Breast epithelium (tissue), 4 donors: ENCODE results near the gene TEKTIP1. TPM values are rescaled to one million over a fixed set of nuclear protein-coding genes. Genes with fewer than 3 reads are reported as not detected.
"Not testable (repeated sequence)": the region's sequence is repeated elsewhere in the genome, so short reads cannot be mapped to it uniquely, and the experiment has no call there.

Source experiments
- DNase-seq, 2 donors: peaks; one replicate each; pipeline ENCODE4 v3.0.0-alpha.2; 2019; ENCODE audit warnings: low spot score in 2 of 2
- H3K27ac ChIP-seq, 2 donors: fragments of 200-600 bp; sonication (generic) in 1 of 2; one replicate each; pipeline ENCODE4 v1.5.1; 2016 to 2019; ENCODE audit warnings: mild to moderate bottlenecking in 1 of 2
- H3K27me3 ChIP-seq, 2 donors: fragments of 200-600 bp; sonication (generic) in 1 of 2; one replicate each; pipeline versions ENCODE4 v1.5.1 to v1.6.0; 2017 to 2019; ENCODE audit warnings: control low read depth in 1 of 2, mild to moderate bottlenecking in 1 of 2
- H3K36me3 ChIP-seq: fragments of 200-600 bp; one replicate; pipeline ENCODE4 v1.5.1; 2019
- H3K4me1 ChIP-seq, 2 donors: fragments of 200-600 bp; sonication (generic); one replicate each; pipeline ENCODE4 v1.5.1; 2016 to 2019; ENCODE audit warnings: control low read depth in 1 of 2
- H3K4me3 ChIP-seq, 3 donors: fragments of 200-600 bp; sonication (generic); 1 replicate in 2 of 3; 2 replicates in 1 of 3; pipeline ENCODE4 v1.5.1; 2016 to 2019; ENCODE audit warnings: mild to moderate bottlenecking in 3 of 3, moderate library complexity in 2 of 3
- H3K9me3 ChIP-seq, 2 donors: fragments of 200-600 bp; sonication (generic) in 1 of 2; one replicate each; pipeline ENCODE4 v1.5.1; 2016 to 2019; ENCODE audit warnings: control low read depth in 1 of 2
- POLR2A ChIP-seq: fragments of 450-650 bp; IDR thresholded peaks from one replicate; pipeline ENCODE4 v1.6.1; 2016; ENCODE audit warnings: antibody characterized with exemption, mild to moderate bottlenecking, moderate library complexity
- POLR2AphosphoS5 ChIP-seq, 3 donors: sonication (generic); formaldehyde crosslinking; IDR thresholded peaks; one replicate each; pipeline ENCODE4 v1.6.1; 2017; ENCODE audit warnings: antibody characterized with exemption in 3 of 3
- intact Hi-C: fragments of 100-400 bp; cut with DNase I; formaldehyde crosslinking; loops from one replicate; pipeline ENCODE4 v1.15.1; 2023; ENCODE audit warnings: low total_unique reads
- total RNA-seq, 3 donors: library from RNA; depleted of rRNA; stranded (reverse); fragments of >200 nt; gene quantifications; one replicate each; pipeline ENCODE4 v1.1.0, GENCODE V29; 2016
- TF ChIP-seq, protein P1 (sequence below), 3 donors: fragments of 450-650 bp; IDR thresholded peaks; one replicate each; pipeline ENCODE4 v1.5.1; 2016 to 2017; ENCODE audit warnings: antibody characterized with exemption in 3 of 3, mild to moderate bottlenecking in 3 of 3, moderate library complexity in 3 of 3

TEKTIP1 gene
- total RNA-seq, 3 donors from 2014 or later: 2.0 TPM; not detected in 2

DNA sequence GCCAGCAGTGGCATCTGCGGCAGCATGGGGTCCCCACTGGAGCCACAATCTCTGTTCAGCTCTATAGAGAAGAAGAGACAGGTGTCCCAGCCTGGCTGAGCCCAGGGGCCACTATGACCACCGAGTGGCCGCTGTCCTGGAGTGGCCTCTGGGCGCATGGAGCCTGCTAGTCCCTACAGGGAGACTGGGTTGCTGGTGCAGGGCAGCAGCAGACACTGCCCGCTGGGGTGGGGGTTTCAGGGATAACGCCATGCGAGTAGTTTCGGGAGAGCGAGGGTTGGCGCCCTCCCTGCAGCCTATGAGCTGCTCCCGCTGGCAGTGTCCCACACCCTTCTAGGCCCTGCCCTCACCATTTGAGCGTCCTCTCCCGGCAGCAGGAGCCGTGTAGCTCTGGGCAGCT is 10.9 kb upstream of the TEKTIP1 start:
- Histone ChIP-seq H3K9me3 (no peaks in the 10 kb centered on the region), H3K27ac (no peak overlapping the region), H3K36me3 (peaks cover 15% of the 10 kb centered on the region), H3K4me1 (no peaks in the 10 kb centered on the region), H3K4me3 (no peak overlapping the region), H3K27me3 (no peaks in the 10 kb centered on the region)
- TF ChIP-seq POLR2AphosphoS5 (IDR thresholded peaks at IDR 0.05): no peak
- intact Hi-C loops: no loop called here
- DNase-seq: no peak

DNA sequence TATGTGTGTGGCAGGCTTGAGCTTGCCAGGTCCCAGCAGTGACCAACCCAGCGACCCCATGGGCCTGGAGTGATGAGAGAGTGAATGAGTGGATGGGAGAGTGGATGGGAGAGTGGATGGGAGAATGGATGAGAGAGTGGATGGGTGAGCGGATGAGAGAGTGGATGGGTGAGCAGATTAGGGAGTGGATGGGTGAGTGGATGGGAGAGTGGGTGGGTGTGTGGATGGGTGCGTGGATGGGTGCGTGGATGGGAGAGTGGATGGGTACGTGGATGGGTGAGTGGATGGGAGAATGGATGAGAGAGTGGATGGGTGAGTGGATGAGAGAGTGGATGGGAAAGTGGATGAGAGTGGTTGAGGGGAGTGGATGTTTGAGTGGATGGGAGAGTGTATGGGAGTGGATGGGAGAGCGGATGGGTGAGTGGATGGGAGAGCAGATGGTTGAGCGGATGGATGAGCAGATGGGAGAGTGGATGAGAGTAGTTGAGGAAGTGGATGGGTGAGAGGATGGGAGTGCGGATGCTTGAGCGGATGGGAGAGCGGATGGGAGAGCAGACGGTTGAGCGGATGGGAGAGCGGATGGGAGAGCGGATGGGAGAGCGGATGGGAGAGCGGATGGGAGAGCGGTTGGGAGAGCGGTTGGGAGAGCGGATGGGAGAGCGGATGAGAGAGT is 10.3 kb upstream of the TEKTIP1 start:
- Histone ChIP-seq H3K36me3 (peaks cover 20% of the 10 kb centered on the region), H3K4me3 (no peak overlapping the region)
- intact Hi-C loops: no loop called here

DNA sequence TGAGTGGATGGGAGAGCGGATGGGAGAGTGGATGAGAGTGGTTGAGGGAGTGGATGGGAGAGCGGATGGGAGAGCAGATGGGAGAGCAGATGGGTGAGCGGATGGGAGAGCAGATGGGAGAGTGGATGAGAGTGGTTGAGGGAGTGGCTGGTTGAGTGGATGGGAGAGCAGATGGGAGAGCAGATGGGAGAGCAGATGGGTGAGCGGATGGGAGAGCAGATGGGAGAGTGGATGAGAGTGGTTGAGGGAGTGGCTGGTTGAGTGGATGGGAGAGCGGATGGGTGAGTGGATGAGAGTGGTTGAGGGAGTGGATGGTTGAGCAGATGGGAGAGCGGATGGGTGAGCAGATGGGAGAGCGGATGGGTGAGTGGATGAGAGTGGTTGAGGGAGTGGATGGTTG is 9.7 kb upstream of the TEKTIP1 start:
- H3K4me3 ChIP-seq, intact Hi-C loops, H3K9me3 ChIP-seq, DNase-seq, H3K27me3 ChIP-seq, H3K27ac ChIP-seq, H3K4me1 ChIP-seq: not testable (repeated sequence)
- H3K36me3 ChIP-seq: peaks cover 21% of the 10 kb centered on the region

More for the DNA sequence above, 10.3 kb upstream of the TEKTIP1 start:
- no peak overlapping the region for H3K27ac ChIP-seq
- TF ChIP-seq POLR2AphosphoS5 (IDR thresholded peaks at IDR 0.05): no peak
- no peak for TF ChIP-seq POLR2A
- TF ChIP-seq, protein P1, sequence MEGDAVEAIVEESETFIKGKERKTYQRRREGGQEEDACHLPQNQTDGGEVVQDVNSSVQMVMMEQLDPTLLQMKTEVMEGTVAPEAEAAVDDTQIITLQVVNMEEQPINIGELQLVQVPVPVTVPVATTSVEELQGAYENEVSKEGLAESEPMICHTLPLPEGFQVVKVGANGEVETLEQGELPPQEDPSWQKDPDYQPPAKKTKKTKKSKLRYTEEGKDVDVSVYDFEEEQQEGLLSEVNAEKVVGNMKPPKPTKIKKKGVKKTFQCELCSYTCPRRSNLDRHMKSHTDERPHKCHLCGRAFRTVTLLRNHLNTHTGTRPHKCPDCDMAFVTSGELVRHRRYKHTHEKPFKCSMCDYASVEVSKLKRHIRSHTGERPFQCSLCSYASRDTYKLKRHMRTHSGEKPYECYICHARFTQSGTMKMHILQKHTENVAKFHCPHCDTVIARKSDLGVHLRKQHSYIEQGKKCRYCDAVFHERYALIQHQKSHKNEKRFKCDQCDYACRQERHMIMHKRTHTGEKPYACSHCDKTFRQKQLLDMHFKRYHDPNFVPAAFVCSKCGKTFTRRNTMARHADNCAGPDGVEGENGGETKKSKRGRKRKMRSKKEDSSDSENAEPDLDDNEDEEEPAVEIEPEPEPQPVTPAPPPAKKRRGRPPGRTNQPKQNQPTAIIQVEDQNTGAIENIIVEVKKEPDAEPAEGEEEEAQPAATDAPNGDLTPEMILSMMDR (IDR thresholded peaks at IDR 0.05): no peak
- no peak for DNase-seq
- no peaks in the 10 kb centered on the region for H3K4me1 ChIP-seq
- H3K27me3 ChIP-seq: no peaks in the 10 kb centered on the region
- no peaks in the 10 kb centered on the region for H3K9me3 ChIP-seq

DNA sequence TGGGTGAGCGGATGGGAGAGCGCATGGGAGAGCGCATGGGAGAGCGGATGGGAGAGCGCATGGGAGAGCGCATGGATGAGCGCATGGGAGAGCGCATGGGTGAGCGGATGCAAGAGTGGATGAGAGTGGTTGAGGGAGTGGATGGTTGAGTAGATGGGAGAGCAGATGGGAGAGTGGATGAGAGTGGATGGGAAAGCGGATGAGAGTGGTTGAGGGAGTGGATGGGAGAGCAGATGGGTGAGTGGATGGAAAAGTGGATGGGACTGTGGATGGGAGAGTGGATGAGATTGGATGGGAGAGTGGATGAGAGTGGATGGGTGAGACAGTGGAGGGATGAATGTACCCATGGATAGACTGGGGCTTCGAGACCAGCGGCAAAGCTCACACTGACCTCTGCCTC is 8.6 kb upstream of the TEKTIP1 start:
- intact Hi-C loops: no loop called here
- Histone ChIP-seq H3K4me3 (no peak overlapping the region), H3K27me3 (no peaks in the 10 kb centered on the region), H3K36me3 (peaks cover 24% of the 10 kb centered on the region), H3K27ac (no peak overlapping the region), H3K4me1 (no peaks in the 10 kb centered on the region), H3K9me3 (no peaks in the 10 kb centered on the region)
- no peak for DNase-seq
- TF ChIP-seq POLR2A: no peak
- TF ChIP-seq POLR2AphosphoS5 (IDR thresholded peaks at IDR 0.05): no peak
- TF ChIP-seq, protein P1 (IDR thresholded peaks at IDR 0.05): no peak

DNA sequence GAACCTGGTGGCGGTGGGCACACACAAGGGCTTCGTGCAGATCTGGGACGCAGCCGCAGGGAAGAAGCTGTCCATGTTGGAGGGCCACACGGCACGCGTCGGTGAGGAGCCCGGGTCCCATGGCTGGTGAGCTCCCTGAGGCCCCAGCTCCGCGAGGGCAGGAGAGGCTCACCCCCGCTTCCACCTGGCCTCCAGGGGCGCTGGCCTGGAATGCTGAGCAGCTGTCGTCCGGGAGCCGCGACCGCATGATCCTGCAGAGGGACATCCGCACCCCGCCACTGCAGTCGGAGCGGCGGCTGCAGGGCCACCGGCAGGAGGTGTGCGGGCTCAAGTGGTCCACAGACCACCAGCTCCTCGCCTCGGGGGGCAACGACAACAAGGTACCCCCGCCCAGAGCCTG is 7.3 kb upstream of the TEKTIP1 start:
- intact Hi-C loops: no loop called here
- Histone ChIP-seq H3K4me3 (no peak overlapping the region), H3K36me3 (peaks cover 24% of the 10 kb centered on the region), H3K27ac (no peak overlapping the region), H3K27me3 (no peaks in the 10 kb centered on the region), H3K4me1 (peaks cover 3 to 10% of the 10 kb centered on the region in 2 donors), H3K9me3 (no peaks in the 10 kb centered on the region)
- DNase-seq: no peak
- TF ChIP-seq POLR2AphosphoS5 (IDR thresholded peaks at IDR 0.05): no peak
- no peak for TF ChIP-seq POLR2A
- TF ChIP-seq, protein P1 (IDR thresholded peaks at IDR 0.05): no peak

DNA sequence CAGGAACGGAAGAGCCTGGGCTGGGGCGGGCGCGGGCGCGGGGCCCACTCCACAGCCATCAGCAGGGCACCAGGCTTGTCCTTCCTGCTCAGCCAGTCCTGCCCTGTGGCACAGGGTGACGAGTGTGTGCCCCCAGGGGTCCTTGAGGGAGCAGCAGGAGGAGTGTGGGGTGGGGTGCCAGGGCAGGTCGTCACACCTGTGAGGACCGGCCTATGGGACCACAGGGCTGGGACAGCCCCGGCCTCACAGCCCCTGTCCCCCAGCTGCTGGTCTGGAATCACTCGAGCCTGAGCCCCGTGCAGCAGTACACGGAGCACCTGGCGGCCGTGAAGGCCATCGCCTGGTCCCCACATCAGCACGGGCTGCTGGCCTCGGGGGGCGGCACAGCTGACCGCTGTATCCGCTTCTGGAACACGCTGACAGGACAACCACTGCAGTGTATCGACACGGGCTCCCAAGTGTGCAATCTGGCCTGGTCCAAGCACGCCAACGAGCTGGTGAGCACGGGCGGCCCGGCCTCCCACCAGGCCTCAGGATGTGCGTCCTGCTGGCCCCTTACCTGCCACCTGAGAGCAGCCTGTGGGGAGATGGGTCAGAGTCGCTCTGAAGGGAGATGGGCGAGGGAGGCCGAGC is 6.7 kb upstream of the TEKTIP1 start:
- H3K36me3 ChIP-seq: peaks cover 24% of the 10 kb centered on the region
- TF ChIP-seq POLR2A (no peak), POLR2AphosphoS5 (IDR thresholded peaks at IDR 0.05) (no peak)
- TF ChIP-seq, protein P1 (IDR thresholded peaks at IDR 0.05): no peak

More for the DNA sequence above, 6.7 kb upstream of the TEKTIP1 start:
- Histone ChIP-seq H3K27me3 (no peaks in the 10 kb centered on the region), H3K27ac (no peak overlapping the region), H3K4me1 (peaks cover 5 to 13% of the 10 kb centered on the region in 2 donors), H3K9me3 (no peaks in the 10 kb centered on the region), H3K4me3 (no peak overlapping the region)
- no peak for DNase-seq
- intact Hi-C loops: no loop called here
